ENCODE results near the gene RTN1.
"Not testable (repeated sequence)": the region's sequence is repeated elsewhere in the genome, so short reads cannot be mapped to it uniquely, and the experiment has no call there.

DNA sequence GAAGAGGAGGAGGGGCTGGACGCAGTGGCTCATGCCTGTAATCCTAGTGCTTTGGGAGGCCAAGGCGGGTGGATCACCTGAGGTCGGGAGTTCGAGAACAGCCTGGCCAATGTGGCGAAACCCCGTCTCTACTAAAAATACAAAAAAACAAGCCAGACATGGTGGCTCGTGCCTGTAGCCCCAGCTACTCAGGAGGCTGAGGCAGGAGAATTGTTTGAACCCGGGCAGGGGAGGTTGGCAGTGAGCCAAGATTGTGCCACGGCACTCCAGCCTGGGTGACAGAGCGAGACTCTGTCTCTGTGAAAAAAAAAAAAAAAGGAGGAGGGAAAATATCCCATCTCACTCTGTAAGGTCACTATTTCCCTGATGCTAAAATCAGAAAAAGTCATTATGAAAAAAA, 216.4 kb downstream of the RTN1 start:
- TF ChIP-seq POLR2AphosphoS5 (IDR thresholded peaks at IDR 0.05); POLR2A (IDR thresholded peaks at IDR 0.05; ENCODE audit: low read depth); EP300 (IDR thresholded peaks at IDR 0.05): not testable (repeated sequence)
- TF ChIP-seq, protein P1, sequence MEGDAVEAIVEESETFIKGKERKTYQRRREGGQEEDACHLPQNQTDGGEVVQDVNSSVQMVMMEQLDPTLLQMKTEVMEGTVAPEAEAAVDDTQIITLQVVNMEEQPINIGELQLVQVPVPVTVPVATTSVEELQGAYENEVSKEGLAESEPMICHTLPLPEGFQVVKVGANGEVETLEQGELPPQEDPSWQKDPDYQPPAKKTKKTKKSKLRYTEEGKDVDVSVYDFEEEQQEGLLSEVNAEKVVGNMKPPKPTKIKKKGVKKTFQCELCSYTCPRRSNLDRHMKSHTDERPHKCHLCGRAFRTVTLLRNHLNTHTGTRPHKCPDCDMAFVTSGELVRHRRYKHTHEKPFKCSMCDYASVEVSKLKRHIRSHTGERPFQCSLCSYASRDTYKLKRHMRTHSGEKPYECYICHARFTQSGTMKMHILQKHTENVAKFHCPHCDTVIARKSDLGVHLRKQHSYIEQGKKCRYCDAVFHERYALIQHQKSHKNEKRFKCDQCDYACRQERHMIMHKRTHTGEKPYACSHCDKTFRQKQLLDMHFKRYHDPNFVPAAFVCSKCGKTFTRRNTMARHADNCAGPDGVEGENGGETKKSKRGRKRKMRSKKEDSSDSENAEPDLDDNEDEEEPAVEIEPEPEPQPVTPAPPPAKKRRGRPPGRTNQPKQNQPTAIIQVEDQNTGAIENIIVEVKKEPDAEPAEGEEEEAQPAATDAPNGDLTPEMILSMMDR (IDR thresholded peaks at IDR 0.05) = not testable (repeated sequence)
